Measurements from ENCODE around the gene DIO1.
"Not testable (repeated sequence)": the region's sequence is repeated elsewhere in the genome, so short reads cannot be mapped to it uniquely, and the experiment has no call there.

DNA sequence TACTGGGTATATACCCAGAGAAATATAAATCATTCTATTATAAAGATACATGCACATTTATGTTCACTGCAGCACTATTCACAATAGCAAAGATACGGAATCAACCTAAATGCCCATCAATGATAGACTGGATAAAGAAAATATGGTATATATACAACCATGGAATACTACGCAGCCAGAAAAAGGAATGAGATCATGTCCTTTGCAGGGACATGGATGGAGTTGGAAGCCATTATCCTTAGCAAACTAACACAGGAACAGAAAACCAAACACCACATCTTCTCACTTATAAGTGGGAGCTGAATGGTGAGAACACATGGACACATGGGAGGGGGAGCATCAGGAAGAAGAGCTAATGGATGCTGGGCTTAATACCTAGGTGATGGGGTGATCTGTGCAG lies 12.1 kb upstream of the DIO1 start:
- TF ChIP-seq CTCF, EZH2phosphoT487, EZH2 (IDR thresholded peaks at IDR 0.05): not testable (repeated sequence)
